ENCODE measurements around the gene VSX2.

GRCh38 chr14:74299061-74299545 lies 59.9 kb downstream of the VSX2 start:
- TF ChIP-seq, protein P1, sequence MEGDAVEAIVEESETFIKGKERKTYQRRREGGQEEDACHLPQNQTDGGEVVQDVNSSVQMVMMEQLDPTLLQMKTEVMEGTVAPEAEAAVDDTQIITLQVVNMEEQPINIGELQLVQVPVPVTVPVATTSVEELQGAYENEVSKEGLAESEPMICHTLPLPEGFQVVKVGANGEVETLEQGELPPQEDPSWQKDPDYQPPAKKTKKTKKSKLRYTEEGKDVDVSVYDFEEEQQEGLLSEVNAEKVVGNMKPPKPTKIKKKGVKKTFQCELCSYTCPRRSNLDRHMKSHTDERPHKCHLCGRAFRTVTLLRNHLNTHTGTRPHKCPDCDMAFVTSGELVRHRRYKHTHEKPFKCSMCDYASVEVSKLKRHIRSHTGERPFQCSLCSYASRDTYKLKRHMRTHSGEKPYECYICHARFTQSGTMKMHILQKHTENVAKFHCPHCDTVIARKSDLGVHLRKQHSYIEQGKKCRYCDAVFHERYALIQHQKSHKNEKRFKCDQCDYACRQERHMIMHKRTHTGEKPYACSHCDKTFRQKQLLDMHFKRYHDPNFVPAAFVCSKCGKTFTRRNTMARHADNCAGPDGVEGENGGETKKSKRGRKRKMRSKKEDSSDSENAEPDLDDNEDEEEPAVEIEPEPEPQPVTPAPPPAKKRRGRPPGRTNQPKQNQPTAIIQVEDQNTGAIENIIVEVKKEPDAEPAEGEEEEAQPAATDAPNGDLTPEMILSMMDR (IDR thresholded peaks at IDR 0.05), result no peak
- TF ChIP-seq POLR2AphosphoS5 (IDR thresholded peaks at IDR 0.05), result peak; percentile 44 to 58
- TF ChIP-seq POLR2A (IDR thresholded peaks at IDR 0.05; ENCODE audit: low read depth), result no peak

All from esophagus muscularis mucosa (tissue), 3 donors.